Mesenchymal stem cell (in vitro differentiated cells and primary cell): Measurements from ENCODE around the gene AGAP1.
A peak's percentile ranks its signal among the peaks of the same experiment; 100 is the strongest.

Source experiments
- DNase-seq: peaks from one replicate; pipeline ENCODE4 v3.0.0-alpha.2; 2013
- H2AFZ ChIP-seq: one replicate; pipeline ENCODE4 v1.6.1; 2013; ENCODE audit warnings: low read depth, mild to moderate bottlenecking, control low read depth, inconsistent platforms, low read length, moderate library complexity
- H2AK5ac ChIP-seq: 2 replicates; pipeline ENCODE4 v1.6.1; 2013; ENCODE audit warnings: low read length, moderate library complexity, mild to moderate bottlenecking, inconsistent platforms; ENCODE audit not compliant: severe bottlenecking
- H2BK120ac ChIP-seq: one replicate; pipeline ENCODE4 v1.6.1; 2013; ENCODE audit warnings: low read depth, mild to moderate bottlenecking, inconsistent platforms, low read length, moderate library complexity
- H2BK12ac ChIP-seq, 2 experiments: one replicate each; pipeline ENCODE4 v1.6.1; 2013; ENCODE audit warnings: inconsistent platforms in 2 of 2, low read length in 2 of 2, mild to moderate bottlenecking in 2 of 2, moderate library complexity in 2 of 2, control low read depth in 1 of 2
- H2BK15ac ChIP-seq: one replicate; pipeline ENCODE4 v1.6.1; 2013; ENCODE audit warnings: mild to moderate bottlenecking, low read depth, inconsistent platforms; ENCODE audit not compliant: poor library complexity, severe bottlenecking
- H2BK5ac ChIP-seq: 2 replicates; pipeline ENCODE4 v1.6.1; 2013; ENCODE audit warnings: low read depth, mild to moderate bottlenecking, low read length, control low read depth, inconsistent platforms; ENCODE audit not compliant: poor library complexity, severe bottlenecking
- H3K14ac ChIP-seq, 2 experiments: one replicate each; pipeline ENCODE4 v1.6.1; 2013; ENCODE audit warnings: inconsistent platforms in 2 of 2, low read length in 2 of 2, control low read depth in 1 of 2, mild to moderate bottlenecking in 1 of 2, moderate library complexity in 1 of 2
- H3K18ac ChIP-seq, 2 experiments: one replicate each; pipeline ENCODE4 v1.6.1; 2013; ENCODE audit warnings: inconsistent platforms in 2 of 2, low read length in 2 of 2, control low read depth in 1 of 2, low read depth in 1 of 2, mild to moderate bottlenecking in 1 of 2
- H3K23ac ChIP-seq, 2 experiments: one replicate each; pipeline ENCODE4 v1.6.1; 2013; ENCODE audit warnings: inconsistent platforms in 2 of 2, low read length in 2 of 2, mild to moderate bottlenecking in 2 of 2, moderate library complexity in 2 of 2, control low read depth in 1 of 2
- H3K27ac ChIP-seq: 2 replicates; pipeline ENCODE4 v1.5.1; 2013; ENCODE audit warnings: mild to moderate bottlenecking, moderate library complexity, low read length, control low read depth, inconsistent platforms; ENCODE audit not compliant: poor library complexity, severe bottlenecking
- H3K27me3 ChIP-seq, 2 experiments: 2 replicates each; pipeline versions ENCODE4 v1.6.1 to v1.7.0; 2013; ENCODE audit warnings: low read length in 2 of 2, mild to moderate bottlenecking in 2 of 2, moderate library complexity in 2 of 2, control low read depth in 1 of 2, inconsistent platforms in 1 of 2; ENCODE audit not compliant: control insufficient read depth in 1 of 2, insufficient read depth in 1 of 2
- H3K36me3 ChIP-seq, 2 experiments: 2 replicates each; pipeline versions ENCODE4 v1.6.1 to v1.7.0; 2013; ENCODE audit warnings: low read length in 2 of 2, control low read depth in 1 of 2, inconsistent platforms in 1 of 2, low read depth in 1 of 2, mild to moderate bottlenecking in 1 of 2; ENCODE audit not compliant: insufficient read depth in 2 of 2, control insufficient read depth in 1 of 2
- H3K4ac ChIP-seq, 2 experiments: one replicate each; pipeline ENCODE4 v1.6.1; 2013; ENCODE audit warnings: inconsistent platforms in 2 of 2, low read length in 2 of 2, mild to moderate bottlenecking in 2 of 2, moderate library complexity in 2 of 2, control low read depth in 1 of 2, low read depth in 1 of 2
- H3K4me1 ChIP-seq: 2 replicates; pipeline ENCODE4 v1.6.1; 2013; ENCODE audit warnings: low read depth, low read length, control low read depth; ENCODE audit not compliant: control insufficient read depth, insufficient read depth
- H3K4me2 ChIP-seq: 2 replicates; pipeline ENCODE4 v1.6.1; 2013; ENCODE audit warnings: low read length, mild to moderate bottlenecking, inconsistent platforms; ENCODE audit not compliant: poor library complexity, severe bottlenecking
- H3K4me3 ChIP-seq, 2 experiments: 2 replicates each; pipeline versions ENCODE4 v1.5.1 to v1.7.0; 2013; ENCODE audit warnings: low read length in 2 of 2, mild to moderate bottlenecking in 2 of 2, control low read depth in 1 of 2, low read depth in 1 of 2; ENCODE audit not compliant: insufficient read depth in 1 of 2
- H3K79me1 ChIP-seq: replicated peaks from 2 replicates; pipeline ENCODE4 v1.6.1; 2013; ENCODE audit warnings: mild to moderate bottlenecking, control low read depth, low read length, inconsistent platforms; ENCODE audit not compliant: poor library complexity, severe bottlenecking
- H3K9ac ChIP-seq: 2 replicates; pipeline ENCODE4 v1.7.0; 2013; ENCODE audit warnings: mild to moderate bottlenecking, low read length, moderate library complexity
- H3K9me3 ChIP-seq: 2 replicates; pipeline ENCODE4 v1.7.0; 2013; ENCODE audit warnings: mild to moderate bottlenecking, low read length; ENCODE audit not compliant: control insufficient read depth
- H4K8ac ChIP-seq: one replicate; pipeline ENCODE4 v1.6.1; 2013; ENCODE audit warnings: inconsistent platforms, mild to moderate bottlenecking, low read length, moderate library complexity
- H4K91ac ChIP-seq: one replicate; pipeline ENCODE4 v1.6.1; 2013; ENCODE audit warnings: mild to moderate bottlenecking, low read length, inconsistent platforms
- WGBS: methylation state at CpG from one replicate; pipeline ENCODE4 v1.1.7; 2013; ENCODE audit warnings: mixed read lengths; 5-methylcytosine and 5-hydroxymethylcytosine counted together

Gene AGAP1

GRCh38 chr2:235839974-235840373 is 346.1 kb downstream of the AGAP1 start:
- no peak overlapping the region for H4K91ac ChIP-seq
- H3K4me3 ChIP-seq = no peak overlapping the region
- DNase-seq = no peak
- H3K79me1 ChIP-seq = peaks cover 12% of the 10 kb centered on the region
- H2AK5ac ChIP-seq = no peak overlapping the region
- no peak overlapping the region for H2BK120ac ChIP-seq
- no peak overlapping the region for H2BK12ac ChIP-seq
- H2AFZ ChIP-seq = no peak overlapping the region
- H4K8ac ChIP-seq = no peak overlapping the region
- H3K36me3 ChIP-seq = peaks cover 0 to 2% of the 10 kb centered on the region in 2 experiments
- no peak overlapping the region for H2BK15ac ChIP-seq
- H2BK5ac ChIP-seq = no peak overlapping the region
- no peak overlapping the region for H3K9ac ChIP-seq
- H3K23ac ChIP-seq = no peak overlapping the region
- H3K18ac ChIP-seq = no peak overlapping the region
- H3K4me2 ChIP-seq = no peak overlapping the region
- no peaks in the 10 kb centered on the region for H3K9me3 ChIP-seq
- WGBS = 97% methylated on average over 4 of the region's 4 CpGs
- peak overlapping the region in 1 of 2 experiments; percentile 51 for H3K14ac ChIP-seq
- H3K4me1 ChIP-seq = peaks cover 6% of the 10 kb centered on the region
- H3K27me3 ChIP-seq = no peaks in the 10 kb centered on the region
- H3K4ac ChIP-seq = no peak overlapping the region
- H3K27ac ChIP-seq = no peak overlapping the region

GRCh38 chr2:235841863-235842262 is 348.0 kb downstream of the AGAP1 start:
- Histone ChIP-seq H2BK12ac (no peak overlapping the region), H3K4me1 (peaks cover 5% of the 10 kb centered on the region), H2BK5ac (no peak overlapping the region), H4K91ac (no peak overlapping the region), H4K8ac (no peak overlapping the region), H3K27ac (no peak overlapping the region), H3K4me2 (no peak overlapping the region), H3K27me3 (no peaks in the 10 kb centered on the region), H3K9me3 (no peaks in the 10 kb centered on the region), H2AFZ (no peak overlapping the region), H3K14ac (no peak overlapping the region), H2BK120ac (no peak overlapping the region), H2AK5ac (no peak overlapping the region), H3K79me1 (peaks cover 11% of the 10 kb centered on the region), H3K4ac (no peak overlapping the region), H3K18ac (no peak overlapping the region), H2BK15ac (no peak overlapping the region), H3K4me3 (no peak overlapping the region), H3K23ac (no peak overlapping the region), H3K9ac (no peak overlapping the region), H3K36me3 (no peaks in the 10 kb centered on the region)
- WGBS = 92% methylated on average over 13 of the region's 13 CpGs
- DNase-seq = no peak

- Histone ChIP-seq H2BK12ac (no peak overlapping the region), H2BK15ac (no peak overlapping the region), H3K4me3 (no peak overlapping the region), H4K8ac (no peak overlapping the region), H3K9ac (no peak overlapping the region), H3K4me2 (no peak overlapping the region), H3K9me3 (no peaks in the 10 kb centered on the region), H2AK5ac (no peak overlapping the region), H3K36me3 (peaks cover 1% of the 10 kb centered on the region in 2 experiments), H4K91ac (no peak overlapping the region), H3K27me3 (no peaks in the 10 kb centered on the region), H3K79me1 (peaks cover 11% of the 10 kb centered on the region), H3K27ac (no peak overlapping the region), H3K23ac (no peak overlapping the region), H2AFZ (no peak overlapping the region), H2BK120ac (no peak overlapping the region), H3K4me1 (peaks cover 4% of the 10 kb centered on the region), H3K4ac (no peak overlapping the region), H2BK5ac (no peak overlapping the region), H3K14ac (no peak overlapping the region), H3K18ac (no peak overlapping the region)
- no peak for DNase-seq
- 97% methylated on average over 13 of the region's 13 CpGs for WGBS
Measured at GRCh38 chr2:235842941-235843340, 349.1 kb downstream of the AGAP1 start.

- Histone ChIP-seq H3K9me3 (no peaks in the 10 kb centered on the region), H2AFZ (no peak overlapping the region), H3K14ac (no peak overlapping the region), H4K8ac (no peak overlapping the region), H3K4me1 (peaks cover 4% of the 10 kb centered on the region), H3K4me2 (no peak overlapping the region), H4K91ac (no peak overlapping the region), H3K23ac (no peak overlapping the region), H2BK120ac (no peak overlapping the region), H3K9ac (no peak overlapping the region), H2BK12ac (no peak overlapping the region), H3K27ac (no peak overlapping the region), H3K4me3 (no peak overlapping the region), H3K27me3 (no peaks in the 10 kb centered on the region), H3K36me3 (peaks cover 3 to 5% of the 10 kb centered on the region in 2 experiments), H2AK5ac (no peak overlapping the region), H3K79me1 (peaks cover 13% of the 10 kb centered on the region), H2BK15ac (no peak overlapping the region), H2BK5ac (no peak overlapping the region), H3K18ac (no peak overlapping the region), H3K4ac (no peak overlapping the region)
- DNase-seq = no peak
- 97% methylated on average over 11 of the region's 12 CpGs for WGBS
Measured at GRCh38 chr2:235843591-235844395, 349.9 kb downstream of the AGAP1 start.
